ENCODE measurements around the gene PAAF1.

DNA sequence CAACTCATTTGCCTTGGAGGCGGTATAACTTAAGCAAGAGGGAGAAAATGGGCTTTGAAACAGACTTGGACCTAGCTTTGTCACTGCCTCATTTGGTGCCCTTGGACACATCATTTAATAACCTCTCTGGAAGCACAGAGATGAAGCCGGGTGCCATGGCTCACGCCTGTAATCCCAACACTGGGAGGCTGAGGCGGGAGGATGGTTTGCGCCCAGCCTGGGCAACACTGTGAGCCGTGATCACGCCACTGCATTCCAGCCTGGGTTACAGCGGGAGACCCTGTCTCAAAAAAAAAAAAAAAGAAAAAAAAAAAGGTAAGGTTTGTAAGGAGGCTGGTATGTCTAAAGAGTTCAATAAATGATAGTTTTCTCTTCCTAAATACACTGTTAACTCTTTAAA lies 959 bp upstream of the PAAF1 start:
- TF ChIP-seq, protein P1, sequence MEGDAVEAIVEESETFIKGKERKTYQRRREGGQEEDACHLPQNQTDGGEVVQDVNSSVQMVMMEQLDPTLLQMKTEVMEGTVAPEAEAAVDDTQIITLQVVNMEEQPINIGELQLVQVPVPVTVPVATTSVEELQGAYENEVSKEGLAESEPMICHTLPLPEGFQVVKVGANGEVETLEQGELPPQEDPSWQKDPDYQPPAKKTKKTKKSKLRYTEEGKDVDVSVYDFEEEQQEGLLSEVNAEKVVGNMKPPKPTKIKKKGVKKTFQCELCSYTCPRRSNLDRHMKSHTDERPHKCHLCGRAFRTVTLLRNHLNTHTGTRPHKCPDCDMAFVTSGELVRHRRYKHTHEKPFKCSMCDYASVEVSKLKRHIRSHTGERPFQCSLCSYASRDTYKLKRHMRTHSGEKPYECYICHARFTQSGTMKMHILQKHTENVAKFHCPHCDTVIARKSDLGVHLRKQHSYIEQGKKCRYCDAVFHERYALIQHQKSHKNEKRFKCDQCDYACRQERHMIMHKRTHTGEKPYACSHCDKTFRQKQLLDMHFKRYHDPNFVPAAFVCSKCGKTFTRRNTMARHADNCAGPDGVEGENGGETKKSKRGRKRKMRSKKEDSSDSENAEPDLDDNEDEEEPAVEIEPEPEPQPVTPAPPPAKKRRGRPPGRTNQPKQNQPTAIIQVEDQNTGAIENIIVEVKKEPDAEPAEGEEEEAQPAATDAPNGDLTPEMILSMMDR (IDR thresholded peaks at IDR 0.05): no peak
- TF ChIP-seq EZH2 (IDR thresholded peaks at IDR 0.05) (no peak), EZH2phosphoT487 (IDR thresholded peaks at IDR 0.05) (no peak)
